Chondrocyte (in vitro differentiated cells): Measurements from ENCODE around the gene BCL11B. TPM values are rescaled to one million over a fixed set of nuclear protein-coding genes. Genes with fewer than 3 reads are reported as not detected.

ENCODE experiments used
- DNase-seq: peaks from one replicate; pipeline ENCODE4 v3.0.0; 2021; ENCODE audit warnings: mixed read lengths, low spot score
- H3K27ac Mint-ChIP-seq: one replicate; pipeline ENCODE4 v1.8.0; 2021; ENCODE audit warnings: mild to moderate bottlenecking, moderate library complexity, mixed read lengths; ENCODE audit not compliant: unreplicated experiment
- H3K27me3 Mint-ChIP-seq: 2 replicates; pipeline ENCODE4 v1.8.0; 2021; ENCODE audit warnings: low read depth, mixed read lengths
- H3K36me3 Mint-ChIP-seq: 2 replicates; pipeline ENCODE4 v1.8.0; 2021; ENCODE audit warnings: low read depth, mixed read lengths
- H3K4me1 Mint-ChIP-seq: 2 replicates; pipeline ENCODE4 v1.8.0; 2021; ENCODE audit warnings: low read depth, mild to moderate bottlenecking, mixed read lengths
- H3K4me3 Mint-ChIP-seq: one replicate; pipeline ENCODE4 v1.8.0; 2021; ENCODE audit warnings: mild to moderate bottlenecking, moderate library complexity, mixed read lengths; ENCODE audit not compliant: unreplicated experiment
- H3K9me3 Mint-ChIP-seq: 2 replicates; pipeline ENCODE4 v1.8.0; 2021; ENCODE audit warnings: low read depth, mixed read lengths
- CTCF ChIP-seq: fragments of 200-600 bp; sonication (generic); IDR thresholded peaks from 2 replicates; pipeline ENCODE4 v1.5.0; 2021; ENCODE audit warnings: antibody characterized with exemption, mild to moderate bottlenecking, moderate library complexity
- total RNA-seq: library from RNA; stranded (reverse); gene quantifications from 3 replicates; pipeline ENCODE4 v1.2.1, GENCODE V29; 2021

The BCL11B gene
- total RNA-seq, 1 donor from 2014 or later = 0.17 TPM

- Mint-ChIP-seq H3K9me3 (no peaks in the 10 kb centered on the region), H3K36me3 (no peaks in the 10 kb centered on the region), H3K27me3 (peaks cover 53% of the 10 kb centered on the region), H3K4me3 (no peak overlapping the region), H3K4me1 (peaks cover 4% of the 10 kb centered on the region), H3K27ac (no peak overlapping the region)
- no peak for TF ChIP-seq CTCF
- no peak for DNase-seq
Observed at GRCh38 chr14:99137913-99138571, 134.0 kb downstream of the BCL11B start.

- Mint-ChIP-seq H3K27ac (no peak overlapping the region), H3K36me3 (no peaks in the 10 kb centered on the region), H3K4me1 (peaks cover 7% of the 10 kb centered on the region), H3K27me3 (peaks cover 50% of the 10 kb centered on the region), H3K4me3 (no peak overlapping the region), H3K9me3 (no peaks in the 10 kb centered on the region)
- no peak for TF ChIP-seq CTCF
- no peak for DNase-seq
Observed at GRCh38 chr14:99137001-99137700, 134.8 kb downstream of the BCL11B start.

GRCh38 chr14:99136401-99136800 is 135.6 kb downstream of the BCL11B start:
- H3K27ac Mint-ChIP-seq = no peak overlapping the region

GRCh38 chr14:99136047-99136400 is 136.0 kb downstream of the BCL11B start:
- H3K9me3 Mint-ChIP-seq = no peaks in the 10 kb centered on the region
- H3K27ac Mint-ChIP-seq = no peak overlapping the region
- DNase-seq = no peak
- H3K36me3 Mint-ChIP-seq = no peaks in the 10 kb centered on the region
- no peak for TF ChIP-seq CTCF
- peaks cover 7% of the 10 kb centered on the region for H3K4me1 Mint-ChIP-seq
- no peak overlapping the region for H3K4me3 Mint-ChIP-seq
- H3K27me3 Mint-ChIP-seq = peaks cover 46% of the 10 kb centered on the region

More at GRCh38 chr14:99136401-99136800, 135.6 kb downstream of the BCL11B start:
- TF ChIP-seq CTCF = no peak
- Mint-ChIP-seq H3K36me3 (no peaks in the 10 kb centered on the region), H3K4me1 (peaks cover 7% of the 10 kb centered on the region), H3K4me3 (no peak overlapping the region), H3K9me3 (no peaks in the 10 kb centered on the region), H3K27me3 (peaks cover 48% of the 10 kb centered on the region)
- DNase-seq = no peak

- Mint-ChIP-seq H3K36me3 (no peaks in the 10 kb centered on the region), H3K9me3 (no peaks in the 10 kb centered on the region), H3K4me3 (no peak overlapping the region), H3K27ac (no peak overlapping the region), H3K4me1 (peaks cover 7% of the 10 kb centered on the region), H3K27me3 (peaks cover 45% of the 10 kb centered on the region)
- DNase-seq = no peak
- no peak for TF ChIP-seq CTCF
Observed at GRCh38 chr14:99134516-99135046, 137.4 kb downstream of the BCL11B start.
